HFF-Myc (cell line): ENCODE measurements around the gene PALLD.

Experiments
- DNase-seq: peaks from one replicate; pipeline ENCODE4 v3.0.0-alpha.2; 2011; ENCODE audit warnings: low read depth; ENCODE audit errors: extremely low read depth
- H3K4me3 ChIP-seq: replicated peaks from 2 replicates; pipeline ENCODE4 v1.5.1; 2011; ENCODE audit warnings: low read depth, mild to moderate bottlenecking, control low read depth, low read length
- CTCF ChIP-seq: IDR thresholded peaks from 2 replicates; pipeline ENCODE4 v1.5.1; 2012; ENCODE audit warnings: mild to moderate bottlenecking, low read depth, low read length, control low read depth; ENCODE audit errors: missing control alignments

PALLD gene

GRCh38 chr4:168755598-168756477 is 259.0 kb downstream of the PALLD start:
- no peak for TF ChIP-seq CTCF
- DNase-seq: no peak
- no peak overlapping the region for H3K4me3 ChIP-seq

DNA sequence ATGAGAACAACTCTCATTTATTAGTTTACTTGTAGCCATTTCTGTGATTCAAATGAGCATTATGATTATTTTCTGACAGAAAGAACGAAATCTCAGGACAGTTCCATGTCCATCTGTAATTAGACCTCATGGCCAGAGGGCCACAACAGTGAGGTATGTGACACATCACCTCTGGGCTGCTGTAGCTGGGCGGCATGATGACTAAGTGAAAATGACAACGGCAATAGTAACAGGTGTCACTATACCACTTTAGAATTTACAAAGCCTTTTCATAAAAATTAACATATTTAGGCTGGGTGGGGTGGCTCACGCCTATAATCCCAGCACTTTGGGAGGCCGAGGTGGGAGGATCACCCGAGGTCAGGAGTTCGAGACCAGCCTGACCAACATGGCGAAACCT is 260.6 kb downstream of the PALLD start:
- no peak for TF ChIP-seq CTCF
- no peak for DNase-seq
- H3K4me3 ChIP-seq: no peak overlapping the region

GRCh38 chr4:168758351-168758876 is 261.6 kb downstream of the PALLD start:
- H3K4me3 ChIP-seq: no peak overlapping the region
- TF ChIP-seq CTCF: no peak
- DNase-seq: peak; percentile 56

DNA sequence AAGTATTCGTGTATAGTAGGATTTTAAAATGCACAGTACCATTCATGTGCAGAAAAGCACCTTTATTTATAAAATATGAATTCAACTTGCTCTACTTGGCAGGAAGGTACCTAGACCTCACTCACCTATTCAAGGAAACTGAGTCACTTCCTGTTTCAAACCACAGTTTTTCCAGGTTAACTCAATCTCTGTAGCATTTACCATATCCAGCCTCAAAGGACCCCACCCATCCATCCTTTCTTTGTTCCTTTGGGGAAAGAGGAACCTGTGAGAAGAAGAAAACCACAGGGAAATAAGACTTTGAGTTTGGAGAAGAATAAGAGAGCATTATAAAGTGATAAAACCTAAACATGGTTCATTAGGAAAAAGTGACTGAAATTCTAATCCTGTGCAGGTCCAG is 262.5 kb downstream of the PALLD start:
- no peak overlapping the region for H3K4me3 ChIP-seq
- no peak for TF ChIP-seq CTCF
- DNase-seq: no peak

DNA sequence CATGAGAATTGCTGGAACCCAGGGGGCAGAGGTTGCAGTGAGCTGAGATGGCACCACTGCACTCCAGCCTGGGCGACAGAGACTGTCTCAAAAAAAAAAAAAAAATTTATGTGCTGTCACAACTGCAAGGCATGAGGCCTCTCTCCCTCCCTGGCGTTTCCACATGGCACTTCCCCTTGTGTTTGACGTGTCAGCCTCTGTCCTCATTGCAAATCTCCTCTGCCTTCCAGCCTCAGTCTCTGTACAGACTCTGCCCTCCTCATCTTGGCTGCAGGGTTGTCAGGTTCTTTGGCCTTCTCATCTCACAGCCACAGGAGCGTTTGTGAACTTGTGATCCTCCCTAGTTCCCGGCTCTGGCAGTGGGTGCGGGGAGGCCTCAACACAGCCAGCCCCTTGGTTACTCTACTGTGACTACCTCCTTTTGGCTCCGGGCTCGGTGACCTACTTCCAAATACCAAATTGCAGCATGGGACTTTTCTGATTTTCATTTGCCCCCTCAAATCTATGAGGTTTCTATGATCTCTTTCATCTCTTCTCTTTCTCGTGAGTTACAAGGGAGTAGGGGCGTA is 263.2 kb downstream of the PALLD start:
- TF ChIP-seq CTCF: no peak
- DNase-seq: no peak
- no peak overlapping the region for H3K4me3 ChIP-seq

DNA sequence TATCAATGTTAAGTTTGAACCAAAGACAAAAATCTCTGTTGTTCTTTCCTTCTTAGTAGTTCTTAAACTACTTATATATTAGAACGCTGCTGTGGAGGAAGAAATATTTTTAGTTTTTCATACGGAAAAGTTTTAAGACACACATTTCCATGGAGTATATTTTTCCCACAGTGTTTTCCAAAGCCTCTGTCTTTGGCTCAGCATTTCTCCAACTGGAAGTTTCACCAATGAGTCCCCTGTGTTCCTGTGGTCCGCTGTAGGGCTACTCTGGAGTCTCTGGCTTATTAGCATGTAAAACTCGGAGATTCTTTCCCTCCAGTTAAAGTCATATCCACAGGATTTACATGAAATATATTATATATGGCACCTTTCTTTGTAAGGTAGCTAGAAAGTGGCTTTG is 264.2 kb downstream of the PALLD start:
- no peak for TF ChIP-seq CTCF

GRCh38 chr4:168765322-168765721 is 268.5 kb downstream of the PALLD start:
- no peak overlapping the region for H3K4me3 ChIP-seq
- DNase-seq: no peak
- no peak for TF ChIP-seq CTCF

More for the DNA sequence above, 264.2 kb downstream of the PALLD start:
- no peak overlapping the region for H3K4me3 ChIP-seq
- DNase-seq: no peak
